H1 (cell line): ENCODE data around the gene METTL25B. TPM values are rescaled to one million over a fixed set of nuclear protein-coding genes. Genes with fewer than 3 reads are reported as not detected.

ENCODE experiments used
- CTCF ChIA-PET: fragments of 300-600 bp; sonication (Branson Sonifier 250); formaldehyde crosslinking; loops from one replicate; lab custom pipeline; 2021; ENCODE audit not compliant: partially characterized antibody; lab: Charles Lee
- POLR2A ChIA-PET: fragments of 300-600 bp; sonication (Branson Sonifier 250); formaldehyde crosslinking; loops from one replicate; lab custom pipeline; 2021; ENCODE audit warnings: inconsistent platforms; ENCODE audit not compliant: partially characterized antibody; lab: Charles Lee
- DNase-seq, 2 experiments: peaks; one replicate each; pipeline versions ENCODE4 v3.0.0 to v3.0.0-alpha.2; 2010 to 2022; ENCODE audit warnings: low spot score in 2 of 2, low read depth in 1 of 2, mixed read lengths in 1 of 2
- FAIRE-seq: peaks from 2 replicates; lab custom pipeline; 2011; peaks lifted over from hg19 to GRCh38; lab: Jason Lieb, UNC
- H2AFZ ChIP-seq: 2 replicates; pipeline ENCODE4 v1.8.1; 2012; ENCODE audit warnings: low read length, inconsistent platforms
- H2AK5ac ChIP-seq: 2 replicates; pipeline ENCODE4 v1.6.1; 2013; ENCODE audit warnings: low read depth, low read length
- H2BK120ac ChIP-seq: replicated peaks from 2 replicates; pipeline ENCODE3; 2013; ENCODE audit warnings: low read depth, low read length, inconsistent platforms
- H2BK12ac ChIP-seq: 2 replicates; pipeline ENCODE4 v1.6.1; 2013; ENCODE audit warnings: low read depth, low read length
- H2BK15ac ChIP-seq: 2 replicates; pipeline ENCODE4 v1.6.1; 2013; ENCODE audit warnings: low read length
- H2BK20ac ChIP-seq: 2 replicates; pipeline ENCODE4 v1.6.1; 2013; ENCODE audit warnings: low read length
- H2BK5ac ChIP-seq: 2 replicates; pipeline ENCODE4 v1.6.1; 2013; ENCODE audit warnings: low read depth, low read length
- H3K14ac ChIP-seq: 2 replicates; pipeline ENCODE4 v1.6.1; 2013; ENCODE audit warnings: inconsistent platforms; ENCODE audit not compliant: insufficient read length
- H3K18ac ChIP-seq: 2 replicates; pipeline ENCODE4 v1.6.1; 2013; ENCODE audit warnings: low read length; ENCODE audit errors: extremely low read depth
- H3K23ac ChIP-seq: 2 replicates; pipeline ENCODE4 v1.6.1; 2013; ENCODE audit warnings: inconsistent platforms; ENCODE audit not compliant: insufficient read length
- H3K23me2 ChIP-seq: 2 replicates; pipeline ENCODE4 v1.6.1; 2013; ENCODE audit warnings: low read depth, low read length
- H3K27ac ChIP-seq: 2 replicates; pipeline ENCODE4 v1.6.1; 2011; ENCODE audit warnings: low read depth, low read length, inconsistent platforms
- H3K27me3 ChIP-seq, 4 experiments: replicated peaks in 1 of 4; 1 replicate in 1 of 4; 2 replicates in 3 of 4; pipeline versions ENCODE4 v1.6.1 to v1.8.1; 2011 to 2013; ENCODE audit warnings: low read length in 3 of 4, mild to moderate bottlenecking in 3 of 4, inconsistent platforms in 2 of 4, mixed read lengths in 2 of 4, moderate library complexity in 1 of 4; ENCODE audit not compliant: control insufficient read depth in 3 of 4, insufficient read depth in 3 of 4; ENCODE audit errors: extremely low read depth in 1 of 4
- H3K36me3 ChIP-seq, 4 experiments: 2 replicates each; pipeline versions ENCODE4 v1.6.1 to v1.8.1; 2011 to 2013; ENCODE audit warnings: mild to moderate bottlenecking in 4 of 4, low read length in 3 of 4, moderate library complexity in 2 of 4, control low read depth in 1 of 4, inconsistent platforms in 1 of 4; ENCODE audit not compliant: insufficient read depth in 4 of 4, control insufficient read depth in 2 of 4
- H3K4ac ChIP-seq: replicated peaks from 2 replicates; pipeline ENCODE3; 2013; ENCODE audit warnings: low read length, low read depth, mixed read lengths, inconsistent platforms; ENCODE audit not compliant: insufficient read length
- H3K4me1 ChIP-seq, 4 experiments: replicated peaks in 1 of 4; 1 replicate in 1 of 4; 2 replicates in 3 of 4; pipeline versions ENCODE4 v1.6.1 to v1.8.1; 2011 to 2013; ENCODE audit warnings: low read length in 3 of 4, inconsistent platforms in 2 of 4, mixed read lengths in 1 of 4; ENCODE audit not compliant: insufficient read depth in 4 of 4, control insufficient read depth in 3 of 4
- H3K4me2 ChIP-seq, 2 experiments: 2 replicates each; pipeline versions ENCODE4 v1.6.1 to v1.8.1; 2011 to 2013; ENCODE audit warnings: low read depth in 2 of 2, low read length in 2 of 2, control low read depth in 1 of 2, inconsistent platforms in 1 of 2, mild to moderate bottlenecking in 1 of 2; ENCODE audit not compliant: insufficient read depth in 1 of 2
- H3K4me3 ChIP-seq, 4 experiments: fragments of 200-600, 300-600 bp in 1 of 4; sonication (generic), shearing (Covaris generic), sonication (Bioruptor Twin) in 1 of 4; 2 replicates each; pipeline versions ENCODE4 v1.5.1 to v1.8.1; 2011 to 2016; ENCODE audit warnings: low read length in 4 of 4, low read depth in 3 of 4, control low read depth in 2 of 4, inconsistent platforms in 2 of 4, mild to moderate bottlenecking in 2 of 4, mixed read lengths in 1 of 4, moderate library complexity in 1 of 4; ENCODE audit not compliant: insufficient read depth in 2 of 4; ENCODE audit errors: extremely low read depth in 1 of 4
- H3K56ac ChIP-seq: replicated peaks from 2 replicates; pipeline ENCODE3; 2013; ENCODE audit warnings: low read depth, mild to moderate bottlenecking, mixed read lengths, low read length, inconsistent platforms; ENCODE audit not compliant: insufficient read length
- H3K79me1 ChIP-seq: 2 replicates; pipeline ENCODE4 v1.6.1; 2013; ENCODE audit warnings: low read depth, low read length, control low read depth
- H3K79me2 ChIP-seq, 2 experiments: 2 replicates each; pipeline versions ENCODE4 v1.6.1 to v1.8.1; 2012 to 2013; ENCODE audit warnings: low read length in 2 of 2, mild to moderate bottlenecking in 2 of 2, inconsistent platforms in 1 of 2; ENCODE audit not compliant: insufficient read depth in 2 of 2, control insufficient read depth in 1 of 2
- H3K9ac ChIP-seq, 4 experiments: replicated peaks in 1 of 4; 1 replicate in 1 of 4; 2 replicates in 3 of 4; pipeline versions ENCODE4 v1.6.1 to v1.8.1; 2011 to 2013; ENCODE audit warnings: low read depth in 3 of 4, low read length in 3 of 4, control low read depth in 2 of 4, mild to moderate bottlenecking in 2 of 4, moderate library complexity in 2 of 4, inconsistent platforms in 1 of 4; ENCODE audit errors: extremely low read depth in 1 of 4
- H3K9me3 ChIP-seq, 2 experiments: 2 replicates each; pipeline versions ENCODE4 v1.6.1 to v1.8.1; 2012 to 2013; ENCODE audit warnings: mild to moderate bottlenecking in 2 of 2, moderate library complexity in 2 of 2, control low read depth in 1 of 2, inconsistent platforms in 1 of 2, low read depth in 1 of 2, low read length in 1 of 2, mixed read lengths in 1 of 2; ENCODE audit not compliant: insufficient read depth in 2 of 2
- H4K20me1 ChIP-seq, 2 experiments: replicated peaks in 1 of 2; 2 replicates each; pipeline versions ENCODE3 to v1.8.1; 2011 to 2013; ENCODE audit warnings: inconsistent platforms in 2 of 2, low read length in 2 of 2, mild to moderate bottlenecking in 1 of 2; ENCODE audit not compliant: insufficient read depth in 2 of 2, control insufficient read depth in 1 of 2
- H4K5ac ChIP-seq: 2 replicates; pipeline ENCODE4 v1.6.1; 2013; ENCODE audit warnings: low read length, low read depth, mixed read lengths, inconsistent platforms; ENCODE audit not compliant: insufficient read length
- H4K8ac ChIP-seq: 2 replicates; pipeline ENCODE4 v1.8.0; 2013; ENCODE audit warnings: mild to moderate bottlenecking, moderate library complexity, low read length, inconsistent platforms; ENCODE audit not compliant: insufficient read depth; ENCODE audit errors: extremely low read depth
- H4K91ac ChIP-seq: replicated peaks from 2 replicates; pipeline ENCODE3; 2013; ENCODE audit warnings: low read length, mixed read lengths, inconsistent platforms; ENCODE audit not compliant: insufficient read length
- CHD2 ChIP-seq: IDR thresholded peaks from 2 replicates; pipeline ENCODE4 v1.6.1; 2012; ENCODE audit warnings: low read length, improper control_type of control experiment
- PHF8 ChIP-seq: fragments of 200-600 bp; sonication (generic); conservative IDR thresholded peaks from 2 replicates; pipeline ENCODE4 v1.7.1; 2012; ENCODE audit warnings: low read depth, mild to moderate bottlenecking, inconsistent platforms, low read length, moderate library complexity
- POU5F1 ChIP-seq: IDR thresholded peaks from 2 replicates; pipeline ENCODE4 v1.6.1; 2011; ENCODE audit warnings: low read depth, mild to moderate bottlenecking, low read length, moderate library complexity
- SIN3A ChIP-seq, 2 experiments: IDR thresholded peaks in 1 of 2; conservative IDR thresholded peaks in 1 of 2; 2 replicates each; pipeline ENCODE4 v1.6.1; 2011 to 2012; ENCODE audit warnings: low read length in 2 of 2, improper control_type of control experiment in 1 of 2, low read depth in 1 of 2, mild to moderate bottlenecking in 1 of 2
- SP1 ChIP-seq: IDR thresholded peaks from 2 replicates; pipeline ENCODE4 v1.6.1; 2011; ENCODE audit warnings: low read depth, low read length
- WGBS, 2 experiments: shearing (Covaris generic) in 1 of 2; methylation state at CpG; one replicate each; pipeline versions ENCODE4 v1.1.6 to v1.1.7; 2013 to 2015; ENCODE audit warnings: low lambda C conversion rate in 2 of 2, mixed read lengths in 2 of 2, inconsistent platforms in 1 of 2, low coverage in 1 of 2, missing lambda C conversion rate in 1 of 2; ENCODE audit not compliant: insufficient replicate concordance in 2 of 2, insufficient coverage in 1 of 2, insufficient read length in 1 of 2; ENCODE audit errors: extremely low coverage in 1 of 2, missing lambda C conversion rate in 1 of 2; 5-methylcytosine and 5-hydroxymethylcytosine counted together
- polyA plus RNA-seq, 7 experiments: library from polyadenylated mRNA; depleted of rRNA in 3 of 7; stranded (reverse) in 5 of 7; unstranded in 2 of 7; fragments of >200 nt in 5 of 7; fragments of 200-250 nt in 2 of 7; gene quantifications; 1 replicate in 5 of 7; 2 replicates in 1 of 7; 4 replicates in 1 of 7; pipeline versions ENCODE4 v1.2.1 to v1.2.3, GENCODE V29; 2011 to 2013; ENCODE audit warnings: missing spikeins in 2 of 7, mixed read lengths in 2 of 7
- total RNA-seq: library from RNA; stranded (reverse); fragmentation: NEBNext Ultra II Directional; extraction: Animal tissue kit (Norgen Biotek cat#: 25700); gene quantifications from 2 replicates; pipeline ENCODE4 v1.2.1, GENCODE V29; 2021
- TF ChIP-seq, protein P1 (sequence below): IDR thresholded peaks from 2 replicates; pipeline ENCODE4 v1.6.1; 2012; ENCODE audit warnings: low read length, inconsistent platforms
- TF ChIP-seq, protein P2 (sequence below): IDR thresholded peaks from 2 replicates; pipeline ENCODE4 v1.6.1; 2011; ENCODE audit warnings: low read length, improper control_type of control experiment

METTL25B gene
- total and polyA plus RNA-seq, 2 of the 8 experiments (the other 6 are each of a cell fraction or from before 2014, with no cell fraction given) = 28.4 to 30.1 TPM

DNA sequence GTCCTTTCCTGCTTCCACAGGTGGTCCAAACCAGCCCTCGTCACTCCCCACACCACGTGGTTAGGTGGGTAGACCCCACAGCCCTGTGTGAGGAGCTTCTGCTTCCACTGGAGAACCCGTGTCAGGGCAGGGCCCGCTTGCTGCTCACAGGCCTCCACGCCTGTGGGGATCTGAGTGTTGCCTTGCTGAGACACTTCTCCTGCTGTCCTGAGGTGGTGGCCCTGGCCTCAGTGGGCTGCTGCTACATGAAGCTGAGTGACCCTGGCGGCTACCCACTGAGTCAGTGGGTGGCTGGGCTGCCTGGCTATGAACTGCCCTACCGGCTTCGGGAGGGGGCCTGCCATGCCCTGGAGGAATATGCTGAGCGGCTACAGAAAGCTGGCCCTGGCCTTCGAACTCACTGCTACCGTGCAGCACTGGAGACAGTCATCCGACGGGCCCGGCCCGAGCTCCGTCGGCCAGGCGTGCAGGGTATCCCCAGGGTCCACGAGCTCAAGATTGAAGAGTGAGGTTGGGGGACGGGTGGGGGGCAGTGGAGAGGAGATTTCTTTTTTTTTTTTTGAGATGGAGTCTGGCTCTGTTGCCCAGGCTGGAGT is 5.8 kb downstream of the METTL25B start:
- Histone ChIP-seq H3K27me3 (no peaks in the 10 kb centered on the region), H3K36me3 (peaks cover 0 to 18% (median 0%) of the 10 kb centered on the region in 4 experiments; a peak in 3 of 8 replicates), H3K56ac (no peak overlapping the region), H3K79me1 (peaks cover 3% of the 10 kb centered on the region), H2BK12ac (no peak overlapping the region), H3K9ac (no peak overlapping the region), H3K9me3 (no peaks in the 10 kb centered on the region), H2BK120ac (no peak overlapping the region), H4K5ac (no peak overlapping the region), H4K91ac (no peak overlapping the region), H3K23me2 (0 out of 2 replicates have a peak, but pooled peaks cover under 1% of the 10 kb centered on the region), H3K18ac (no peak overlapping the region), H4K20me1 (peaks cover 0 to 8% of the 10 kb centered on the region in 2 experiments), H2AFZ (no peak overlapping the region), H3K4ac (no peak overlapping the region), H4K8ac (no peak overlapping the region), H3K4me2 (no peak overlapping the region), H3K79me2 (peaks cover 5 to 14% of the 10 kb centered on the region in 2 experiments; a peak in 2 of 4 replicates), H2BK20ac (no peak overlapping the region), H2BK15ac (no peak overlapping the region), H3K23ac (no peak overlapping the region), H3K4me3 (no peak overlapping the region), H3K27ac (no peak overlapping the region), H2BK5ac (no peak overlapping the region), H3K14ac (no peak overlapping the region), H3K4me1 (no peaks in the 10 kb centered on the region), H2AK5ac (no peak overlapping the region)
- ChIA-PET CTCF (interaction anchor here (0.6 to 65.2 kb wide), 4 partner anchors 8 to 125 kb away, joined by 3 to 4284 read pairs (median 19); partner anchors contain the start of genes CRABP2, INSRR, METTL25B and NES), POLR2A (interaction anchor here (0.6 to 13.3 kb wide), 5 partner anchors 9 to 297 kb away, joined by 3 to 214 read pairs (median 5); partner anchors contain the start of genes HDGF and MRPL24)
- WGBS, 2 experiments = 90% methylated on average over 20 of the region's 20 CpGs; no CpG with 5 or more reads in 1 of the 2 experiments
- TF ChIP-seq POU5F1 = no peak
- no peak for TF ChIP-seq SIN3A (conservative IDR thresholded peaks at IDR 0.05 in 1 of 2, IDR thresholded peaks at IDR 0.05 in 1 of 2; ENCODE audit: low read depth in 1 of 2, low read length in 2 of 2)
- TF ChIP-seq SP1 = no peak
- TF ChIP-seq, protein P1, sequence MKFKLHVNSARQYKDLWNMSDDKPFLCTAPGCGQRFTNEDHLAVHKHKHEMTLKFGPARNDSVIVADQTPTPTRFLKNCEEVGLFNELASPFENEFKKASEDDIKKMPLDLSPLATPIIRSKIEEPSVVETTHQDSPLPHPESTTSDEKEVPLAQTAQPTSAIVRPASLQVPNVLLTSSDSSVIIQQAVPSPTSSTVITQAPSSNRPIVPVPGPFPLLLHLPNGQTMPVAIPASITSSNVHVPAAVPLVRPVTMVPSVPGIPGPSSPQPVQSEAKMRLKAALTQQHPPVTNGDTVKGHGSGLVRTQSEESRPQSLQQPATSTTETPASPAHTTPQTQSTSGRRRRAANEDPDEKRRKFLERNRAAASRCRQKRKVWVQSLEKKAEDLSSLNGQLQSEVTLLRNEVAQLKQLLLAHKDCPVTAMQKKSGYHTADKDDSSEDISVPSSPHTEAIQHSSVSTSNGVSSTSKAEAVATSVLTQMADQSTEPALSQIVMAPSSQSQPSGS = no peak
- TF ChIP-seq CHD2 = no peak
- TF ChIP-seq PHF8 = no peak
- TF ChIP-seq, protein P2, sequence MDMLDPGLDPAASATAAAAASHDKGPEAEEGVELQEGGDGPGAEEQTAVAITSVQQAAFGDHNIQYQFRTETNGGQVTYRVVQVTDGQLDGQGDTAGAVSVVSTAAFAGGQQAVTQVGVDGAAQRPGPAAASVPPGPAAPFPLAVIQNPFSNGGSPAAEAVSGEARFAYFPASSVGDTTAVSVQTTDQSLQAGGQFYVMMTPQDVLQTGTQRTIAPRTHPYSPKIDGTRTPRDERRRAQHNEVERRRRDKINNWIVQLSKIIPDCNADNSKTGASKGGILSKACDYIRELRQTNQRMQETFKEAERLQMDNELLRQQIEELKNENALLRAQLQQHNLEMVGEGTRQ = no peak
- DNase-seq (no peak), FAIRE-seq (no peak)
